Epidermal melanocyte (primary cell): ENCODE results near the gene TSC22D2.
A peak's percentile ranks its signal among the peaks of the same experiment; 100 is the strongest.

Experiments used
- DNase-seq: peaks from one replicate; pipeline ENCODE4 v3.0.0; 2011; ENCODE audit warnings: low spot score; ENCODE audit not compliant: insufficient read length

Gene TSC22D2

DNA sequence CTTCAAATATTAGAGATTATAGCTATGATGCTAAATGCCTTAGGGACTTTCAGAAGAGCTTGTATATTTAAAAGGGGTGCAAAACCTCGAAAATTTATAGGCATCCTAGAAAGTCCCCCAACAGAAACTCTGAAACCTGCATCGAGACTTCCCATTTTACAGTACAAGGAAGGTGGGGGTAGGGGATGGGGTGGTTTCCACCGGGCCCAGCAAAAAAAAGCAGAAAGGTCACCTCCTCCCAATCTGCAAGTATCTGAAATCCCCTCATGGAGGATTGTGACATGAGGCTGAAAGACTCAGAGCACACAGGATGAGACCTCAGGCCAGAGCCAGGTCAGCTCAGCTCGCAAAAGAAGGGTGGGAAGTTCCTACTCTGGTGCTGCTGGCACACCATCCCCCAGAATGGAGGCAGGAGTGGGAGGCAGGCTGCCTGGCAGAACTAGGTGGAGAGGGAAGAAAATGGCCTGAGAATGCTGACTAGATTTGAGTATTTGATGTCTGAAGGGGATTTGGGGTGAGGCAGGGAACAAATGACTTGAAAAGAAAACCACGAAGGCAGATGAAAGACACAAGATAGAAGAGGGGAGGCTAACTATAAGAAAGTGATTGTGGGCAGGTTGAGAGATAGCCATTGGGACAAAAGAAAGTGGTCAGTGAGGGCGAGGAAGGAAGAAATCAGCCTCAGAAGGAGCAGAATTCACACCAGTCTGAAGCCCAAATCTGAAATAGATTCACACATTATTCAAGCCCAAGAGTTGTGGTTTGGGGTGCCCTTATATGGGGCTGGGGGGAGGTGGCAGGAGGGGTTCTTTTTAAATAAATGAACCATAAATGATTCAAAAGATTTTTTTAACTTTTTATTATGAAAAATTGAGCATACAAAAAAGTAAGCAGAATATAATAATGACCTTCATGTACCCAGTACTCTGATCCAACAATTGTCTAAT lies 22.5 kb upstream of the TSC22D2 start:
- DNase-seq, result no peak

- no peak for DNase-seq
These were observed 19.3 kb upstream of the TSC22D2 start for GRCh38 chr3:150388498-150389418.

GRCh38 chr3:150390087-150390486 lies 18.0 kb upstream of the TSC22D2 start:
- DNase-seq, result no peak

GRCh38 chr3:150391161-150391560 lies 16.9 kb upstream of the TSC22D2 start:
- no peak for DNase-seq

DNA sequence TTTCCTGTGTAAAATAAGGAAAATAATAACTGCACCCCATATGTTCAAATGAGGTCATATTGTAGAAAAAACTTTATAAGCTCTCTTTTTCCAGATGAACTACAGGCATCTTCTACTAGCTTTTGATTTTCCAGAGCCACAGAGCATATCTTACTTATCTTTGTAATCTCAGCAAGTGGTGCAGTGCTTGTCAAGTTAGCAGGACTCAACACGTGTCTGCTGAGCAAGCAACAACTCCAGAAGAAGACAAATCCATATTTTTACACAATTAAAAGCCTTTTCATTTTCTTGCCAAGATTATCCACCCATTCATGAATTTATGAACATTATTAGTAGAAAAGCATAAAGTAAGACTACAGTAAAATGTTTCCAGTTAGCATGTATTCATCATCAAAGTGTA lies 14.4 kb upstream of the TSC22D2 start:
- no peak for DNase-seq

DNA sequence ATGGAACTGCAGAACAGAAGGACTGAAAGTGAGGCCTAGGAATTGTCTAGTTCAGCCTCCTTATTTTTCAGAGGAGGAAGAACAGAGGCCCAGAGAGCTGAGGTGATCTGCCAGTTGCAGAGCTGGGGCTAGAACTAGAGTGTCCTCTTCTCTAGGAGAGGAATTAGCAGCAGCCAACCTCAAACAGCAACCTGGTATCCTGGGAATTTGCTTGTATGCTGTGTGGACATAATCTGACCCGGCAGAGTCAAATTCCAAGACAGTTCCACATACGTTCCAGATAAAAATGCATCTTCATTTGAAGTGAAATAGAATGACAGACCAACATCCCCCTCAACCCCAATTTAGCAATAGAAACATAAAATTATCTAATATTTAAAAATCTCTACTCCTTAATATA lies 13.5 kb upstream of the TSC22D2 start:
- DNase-seq, result no peak

- DNase-seq, result no peak
These were observed 11.6 kb upstream of the TSC22D2 start for GRCh38 chr3:150396491-150396890.

GRCh38 chr3:150396956-150397550 lies 11.0 kb upstream of the TSC22D2 start:
- DNase-seq, result no peak

GRCh38 chr3:150399060-150399459 lies 9.0 kb upstream of the TSC22D2 start:
- DNase-seq, result no peak

GRCh38 chr3:150401285-150401684 lies 6.8 kb upstream of the TSC22D2 start:
- DNase-seq, result no peak

- no peak for DNase-seq
These were observed 5.9 kb upstream of the TSC22D2 start for GRCh38 chr3:150402217-150402616.

DNA sequence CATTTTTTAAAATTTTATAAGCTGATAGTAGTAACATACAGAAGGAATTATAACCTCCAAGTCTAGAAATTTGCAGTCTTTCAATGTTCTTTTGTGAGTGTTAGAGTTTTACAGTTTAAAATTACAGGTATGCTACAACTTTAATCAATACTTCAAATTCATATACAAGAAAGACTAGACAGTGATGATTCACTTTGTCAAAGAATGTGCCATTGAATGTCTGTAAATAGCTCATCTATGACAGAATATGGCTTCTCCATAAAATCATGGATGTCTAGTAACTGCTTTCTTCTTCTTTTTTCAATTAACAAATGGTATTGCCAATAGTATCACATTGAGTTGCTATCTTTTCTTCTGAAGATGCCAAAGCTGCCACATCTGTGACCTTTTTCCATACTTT lies 4.1 kb upstream of the TSC22D2 start:
- DNase-seq, result no peak

DNA sequence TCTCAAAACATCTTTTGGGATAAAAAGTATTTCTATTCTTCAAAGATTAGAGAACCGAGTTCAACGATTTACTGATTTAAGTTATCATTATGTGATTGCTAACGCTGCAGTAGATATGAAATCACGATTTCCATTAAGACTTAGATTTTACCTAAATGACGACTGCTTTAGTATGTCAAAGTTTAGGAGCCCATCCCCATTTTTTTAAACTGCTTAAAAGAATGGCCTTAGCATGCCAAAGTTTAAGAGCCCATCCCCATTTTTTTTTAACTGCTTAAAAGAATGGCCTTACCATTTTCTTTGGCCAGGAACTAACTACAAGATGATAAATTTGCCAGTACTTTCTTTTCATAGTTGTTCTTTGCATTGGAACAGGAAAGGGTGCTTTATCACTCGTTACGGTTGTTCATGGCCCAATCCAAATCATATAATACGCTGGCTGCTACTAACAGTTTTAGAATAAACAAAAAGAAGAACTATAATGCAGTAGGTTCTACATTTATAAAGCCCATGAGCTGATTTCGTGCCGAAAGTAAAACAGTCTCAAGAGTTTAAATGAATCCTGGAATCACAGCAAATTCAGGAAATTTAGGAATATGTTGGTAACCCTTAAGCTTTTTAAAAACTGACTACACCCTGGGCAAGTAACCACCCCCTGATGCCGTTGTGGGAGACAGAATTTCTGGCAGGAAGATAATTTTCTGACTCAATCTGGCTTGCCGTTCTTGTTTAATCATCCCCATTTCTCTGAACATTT lies 869 bp upstream of the TSC22D2 start:
- peak; percentile 27 for DNase-seq

DNA sequence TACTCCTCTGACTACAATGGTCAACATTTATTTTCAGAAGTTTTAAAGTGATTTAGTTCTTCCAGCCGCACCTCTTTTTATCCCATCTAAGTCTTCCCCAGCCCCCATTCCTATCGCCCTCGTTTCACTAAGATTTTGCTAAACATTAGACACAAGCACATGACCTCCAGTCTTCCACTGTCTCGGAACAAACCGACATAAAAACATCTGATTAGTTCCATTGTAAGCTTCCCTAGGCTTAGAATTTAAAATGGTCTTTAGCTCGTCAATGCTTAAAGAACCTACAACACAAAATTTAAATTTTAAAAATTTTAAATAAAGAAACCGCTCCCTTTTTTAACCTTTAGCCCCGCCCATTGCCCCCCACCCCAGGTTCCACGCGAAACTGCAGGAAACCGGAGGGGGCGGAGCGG lies 284 bp upstream of the TSC22D2 start:
- peak; percentile 31 for DNase-seq

- DNase-seq, result no peak
These were observed 1.0 kb downstream of the TSC22D2 start for GRCh38 chr3:150409125-150409511.

GRCh38 chr3:150409512-150410310 lies 1.6 kb downstream of the TSC22D2 start:
- DNase-seq, result no peak

- DNase-seq, result no peak
These were observed 2.4 kb downstream of the TSC22D2 start for GRCh38 chr3:150410311-150411105.

GRCh38 chr3:150411106-150411460 lies 3.0 kb downstream of the TSC22D2 start:
- DNase-seq, result no peak

DNA sequence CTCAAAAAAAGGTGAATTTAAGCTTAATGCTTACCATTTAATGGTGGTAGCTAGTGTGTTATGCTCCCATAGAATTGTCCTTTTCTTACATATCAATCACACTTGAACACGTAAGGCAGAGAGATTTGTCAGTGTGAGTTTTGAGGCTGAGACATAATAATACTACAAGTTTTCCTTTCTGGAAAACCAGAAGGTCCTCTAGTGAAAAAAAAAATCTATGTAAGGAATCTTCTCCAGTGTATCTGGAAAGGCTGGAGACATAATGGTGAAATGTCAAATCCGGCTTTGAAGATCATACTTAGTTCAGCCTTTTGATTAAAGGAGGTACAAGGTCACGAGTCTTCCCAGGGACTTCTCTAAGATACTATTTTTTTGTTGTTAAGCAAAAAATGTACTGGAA lies 3.4 kb downstream of the TSC22D2 start:
- DNase-seq, result no peak

- DNase-seq, result no peak
These were observed 3.9 kb downstream of the TSC22D2 start for GRCh38 chr3:150411976-150412375.
